ENCODE data around the gene LGSN.

The LGSN gene

DNA sequence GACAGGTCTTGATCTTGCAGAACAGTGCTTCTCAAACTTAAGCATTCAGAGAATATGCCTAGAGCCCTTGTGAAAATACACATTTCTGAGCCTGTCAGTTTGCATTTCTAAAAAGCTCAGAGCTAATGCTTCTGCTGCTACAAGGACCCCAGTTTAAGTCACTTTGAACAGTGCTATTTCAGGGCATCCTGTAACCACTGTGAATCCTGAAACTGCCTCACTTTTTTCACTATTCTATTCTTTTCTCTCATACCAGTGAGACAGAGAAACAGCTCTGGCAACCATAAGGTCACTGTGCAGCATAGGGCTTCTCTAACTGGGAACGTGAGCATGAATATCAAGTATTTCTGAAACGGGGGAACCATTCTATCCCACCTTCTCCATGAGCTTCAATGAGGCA is 51.2 kb downstream of the LGSN start:
- no peak overlapping the region for H3K4me3 ChIP-seq (ENCODE audit: low read depth, low read length)
- in situ Hi-C loops (cut with HindIII; ENCODE audit: low pct_ligation_motif_present, low sequenced_read_pairs): no loop called here
- no peaks in the 10 kb centered on the region for H3K27me3 ChIP-seq (replicated peaks)
- H3K27ac ChIP-seq: no peak overlapping the region
- H3K36me3 ChIP-seq (replicated peaks): no peaks in the 10 kb centered on the region
- no peak for TF ChIP-seq CTCF (IDR thresholded peaks at IDR 0.05; ENCODE audit: low read depth, low read length, missing control alignments)
- DNase-seq: no peak

GRCh38 chr6:63267828-63268227 is 52.0 kb downstream of the LGSN start:
- H3K4me3 ChIP-seq (ENCODE audit: low read depth, low read length): no peak overlapping the region
- H3K36me3 ChIP-seq (replicated peaks): no peaks in the 10 kb centered on the region
- no peaks in the 10 kb centered on the region for H3K27me3 ChIP-seq (replicated peaks)
- DNase-seq: no peak
- no peak overlapping the region for H3K27ac ChIP-seq
- in situ Hi-C loops (cut with HindIII; ENCODE audit: low pct_ligation_motif_present, low sequenced_read_pairs): no loop called here
- TF ChIP-seq CTCF (IDR thresholded peaks at IDR 0.05; ENCODE audit: low read depth, low read length, missing control alignments): no peak

DNA sequence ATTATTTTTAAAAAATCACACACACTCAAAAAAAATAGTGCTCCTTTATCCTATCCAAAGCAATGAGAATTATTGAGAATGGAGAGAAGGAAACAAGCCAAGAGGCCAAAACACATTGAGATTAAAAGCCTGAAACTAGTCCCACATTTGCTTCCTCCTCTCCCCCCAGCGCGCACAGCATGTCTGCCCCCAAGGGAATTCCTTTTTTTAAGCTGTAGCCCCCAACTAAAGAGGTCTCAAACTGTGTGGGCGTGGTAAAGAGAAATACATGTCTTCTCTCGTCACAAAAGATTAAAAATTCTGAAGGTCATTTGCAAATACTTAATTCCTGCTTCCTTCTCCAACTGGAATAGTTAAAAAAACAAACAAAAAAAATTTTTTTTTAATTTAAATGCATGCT is 52.7 kb downstream of the LGSN start:
- no peak overlapping the region for H3K4me3 ChIP-seq (ENCODE audit: low read depth, low read length)
- H3K27ac ChIP-seq: no peak overlapping the region
- no peak for DNase-seq
- no peak for TF ChIP-seq CTCF (IDR thresholded peaks at IDR 0.05; ENCODE audit: low read depth, low read length, missing control alignments)
- no peaks in the 10 kb centered on the region for H3K27me3 ChIP-seq (replicated peaks)
- no peaks in the 10 kb centered on the region for H3K36me3 ChIP-seq (replicated peaks)
- in situ Hi-C loops (cut with HindIII; ENCODE audit: low pct_ligation_motif_present, low sequenced_read_pairs): no loop called here

DNA sequence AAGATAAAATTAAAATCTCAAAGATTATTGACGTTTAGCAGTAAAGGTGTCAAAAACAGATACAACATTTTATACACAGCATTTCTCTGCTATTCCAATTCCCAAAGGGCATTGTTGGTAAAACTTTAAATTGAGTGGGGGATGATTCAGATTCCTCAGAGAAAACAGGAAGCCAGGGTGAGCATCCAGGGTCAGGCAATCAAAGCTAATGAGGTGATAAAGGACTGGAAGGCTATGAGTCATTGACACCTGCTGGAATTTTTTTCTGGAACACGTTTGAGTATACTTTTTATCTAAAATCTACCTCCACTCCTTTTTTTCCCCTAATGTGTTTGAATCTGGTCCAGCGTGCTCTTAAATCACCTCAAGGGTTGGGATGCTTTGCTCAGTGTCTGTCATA is 56.3 kb downstream of the LGSN start:
- Histone ChIP-seq H3K4me3 (ENCODE audit: low read depth, low read length) (no peak overlapping the region), H3K36me3 (replicated peaks) (no peaks in the 10 kb centered on the region), H3K27ac (no peak overlapping the region), H3K27me3 (replicated peaks) (no peaks in the 10 kb centered on the region)
- no peak for DNase-seq
- no peak for TF ChIP-seq CTCF (IDR thresholded peaks at IDR 0.05; ENCODE audit: low read depth, low read length, missing control alignments)
- in situ Hi-C loops (cut with HindIII; ENCODE audit: low pct_ligation_motif_present, low sequenced_read_pairs): no loop called here

DNA sequence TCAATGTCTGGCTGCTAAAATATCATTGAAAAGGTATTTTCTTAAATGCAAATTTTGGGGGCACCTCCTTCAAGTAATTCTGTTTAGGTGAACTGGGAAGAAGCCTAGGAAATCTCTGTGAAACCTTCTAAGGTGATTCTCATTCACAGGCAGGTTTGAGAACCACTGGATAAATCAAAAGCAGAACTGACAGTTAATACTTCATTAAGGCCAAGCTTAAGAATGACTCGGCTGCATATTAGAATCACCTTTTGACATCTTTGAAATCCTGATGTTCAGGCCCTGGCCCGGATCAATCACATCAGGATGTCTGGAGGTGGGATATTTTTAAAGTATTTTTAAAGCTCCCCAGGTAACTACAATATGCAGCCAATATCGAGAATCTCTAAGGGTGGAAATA is 58.0 kb downstream of the LGSN start:
- Histone ChIP-seq H3K36me3 (replicated peaks) (no peaks in the 10 kb centered on the region), H3K27ac (no peak overlapping the region), H3K4me3 (ENCODE audit: low read depth, low read length) (no peak overlapping the region), H3K27me3 (replicated peaks) (no peaks in the 10 kb centered on the region)
- in situ Hi-C loops (cut with HindIII; ENCODE audit: low pct_ligation_motif_present, low sequenced_read_pairs): no loop called here
- no peak for TF ChIP-seq CTCF (IDR thresholded peaks at IDR 0.05; ENCODE audit: low read depth, low read length, missing control alignments)
- DNase-seq: no peak

GRCh38 chr6:63259153-63259552 is 60.6 kb downstream of the LGSN start:
- in situ Hi-C loops (cut with HindIII; ENCODE audit: low pct_ligation_motif_present, low sequenced_read_pairs): no loop called here
- no peaks in the 10 kb centered on the region for H3K36me3 ChIP-seq (replicated peaks)
- DNase-seq: no peak
- TF ChIP-seq CTCF (IDR thresholded peaks at IDR 0.05; ENCODE audit: low read depth, low read length, missing control alignments): no peak
- H3K4me3 ChIP-seq (ENCODE audit: low read depth, low read length): no peak overlapping the region
- H3K27ac ChIP-seq: no peak overlapping the region
- no peaks in the 10 kb centered on the region for H3K27me3 ChIP-seq (replicated peaks)
